ENCODE results near the gene KLHL29. TPM values are rescaled to one million over a fixed set of nuclear protein-coding genes. Genes with fewer than 3 reads are reported as not detected.

Gene KLHL29
- total RNA-seq, 1 donor from 2014 or later, result 5.0 TPM

DNA sequence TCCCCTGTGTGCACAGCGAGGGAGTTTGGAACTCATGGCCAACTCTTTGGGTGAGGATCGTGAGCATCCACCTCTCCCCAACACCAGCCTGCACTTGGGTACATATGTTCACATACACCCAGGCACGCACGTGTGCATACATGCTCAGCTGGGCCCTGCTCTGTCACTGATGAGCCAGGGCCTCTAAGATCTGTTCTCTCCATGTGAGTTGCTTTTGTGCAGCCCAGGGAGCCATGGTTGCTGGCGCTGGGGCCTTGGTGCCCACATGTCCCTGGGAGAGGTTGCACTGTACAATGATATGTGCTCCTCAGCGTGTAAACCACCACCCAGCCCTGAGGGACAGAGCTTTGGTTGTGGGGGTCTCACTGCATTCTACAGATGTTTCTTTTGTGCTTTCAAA lies 44.1 kb downstream of the KLHL29 start:
- H3K36me3 Mint-ChIP-seq (ENCODE audit: unreplicated experiment), result no peaks in the 10 kb centered on the region
- H3K4me1 Mint-ChIP-seq (ENCODE audit: unreplicated experiment), result peaks cover 20% of the 10 kb centered on the region
- no peak overlapping the region for H3K4me3 Mint-ChIP-seq (ENCODE audit: unreplicated experiment)
- H3K9me3 Mint-ChIP-seq (ENCODE audit: unreplicated experiment), result no peaks in the 10 kb centered on the region
- H3K27me3 Mint-ChIP-seq (ENCODE audit: unreplicated experiment), result peaks cover 7% of the 10 kb centered on the region
- peak; percentile 53 for DNase-seq (ENCODE audit: extremely low spot score, unreplicated experiment)
- H3K27ac Mint-ChIP-seq (ENCODE audit: unreplicated experiment), result no peak overlapping the region
- TF ChIP-seq, protein P1, sequence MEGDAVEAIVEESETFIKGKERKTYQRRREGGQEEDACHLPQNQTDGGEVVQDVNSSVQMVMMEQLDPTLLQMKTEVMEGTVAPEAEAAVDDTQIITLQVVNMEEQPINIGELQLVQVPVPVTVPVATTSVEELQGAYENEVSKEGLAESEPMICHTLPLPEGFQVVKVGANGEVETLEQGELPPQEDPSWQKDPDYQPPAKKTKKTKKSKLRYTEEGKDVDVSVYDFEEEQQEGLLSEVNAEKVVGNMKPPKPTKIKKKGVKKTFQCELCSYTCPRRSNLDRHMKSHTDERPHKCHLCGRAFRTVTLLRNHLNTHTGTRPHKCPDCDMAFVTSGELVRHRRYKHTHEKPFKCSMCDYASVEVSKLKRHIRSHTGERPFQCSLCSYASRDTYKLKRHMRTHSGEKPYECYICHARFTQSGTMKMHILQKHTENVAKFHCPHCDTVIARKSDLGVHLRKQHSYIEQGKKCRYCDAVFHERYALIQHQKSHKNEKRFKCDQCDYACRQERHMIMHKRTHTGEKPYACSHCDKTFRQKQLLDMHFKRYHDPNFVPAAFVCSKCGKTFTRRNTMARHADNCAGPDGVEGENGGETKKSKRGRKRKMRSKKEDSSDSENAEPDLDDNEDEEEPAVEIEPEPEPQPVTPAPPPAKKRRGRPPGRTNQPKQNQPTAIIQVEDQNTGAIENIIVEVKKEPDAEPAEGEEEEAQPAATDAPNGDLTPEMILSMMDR (IDR thresholded peaks at IDR 0.05), result no peak

DNA sequence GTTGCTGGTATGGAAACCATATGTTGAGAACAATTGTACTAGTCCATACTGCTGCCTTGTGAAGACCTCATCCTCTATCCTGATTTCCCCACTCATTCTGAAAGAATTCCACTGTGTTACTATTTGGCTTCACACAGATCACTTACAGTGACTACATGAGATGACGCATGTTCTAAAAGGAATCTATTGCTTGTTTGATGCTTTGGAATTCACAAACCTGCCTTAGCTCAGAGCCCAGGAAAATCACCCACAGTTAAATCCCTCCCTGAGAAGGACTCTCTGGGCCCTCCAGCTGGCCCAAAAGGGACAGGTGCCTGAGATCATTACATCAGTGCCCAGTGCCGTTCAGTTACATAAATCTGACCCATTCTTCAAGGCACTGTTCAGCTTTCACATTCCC lies 45.3 kb downstream of the KLHL29 start:
- DNase-seq (ENCODE audit: extremely low spot score, unreplicated experiment), result no peak
- H3K4me3 Mint-ChIP-seq (ENCODE audit: unreplicated experiment), result no peak overlapping the region
- H3K9me3 Mint-ChIP-seq (ENCODE audit: unreplicated experiment), result no peaks in the 10 kb centered on the region
- H3K4me1 Mint-ChIP-seq (ENCODE audit: unreplicated experiment), result peaks cover 28% of the 10 kb centered on the region
- TF ChIP-seq, protein P1 (IDR thresholded peaks at IDR 0.05), result no peak
- no peaks in the 10 kb centered on the region for H3K36me3 Mint-ChIP-seq (ENCODE audit: unreplicated experiment)
- H3K27me3 Mint-ChIP-seq (ENCODE audit: unreplicated experiment), result peaks cover 7% of the 10 kb centered on the region
- H3K27ac Mint-ChIP-seq (ENCODE audit: unreplicated experiment), result no peak overlapping the region

DNA sequence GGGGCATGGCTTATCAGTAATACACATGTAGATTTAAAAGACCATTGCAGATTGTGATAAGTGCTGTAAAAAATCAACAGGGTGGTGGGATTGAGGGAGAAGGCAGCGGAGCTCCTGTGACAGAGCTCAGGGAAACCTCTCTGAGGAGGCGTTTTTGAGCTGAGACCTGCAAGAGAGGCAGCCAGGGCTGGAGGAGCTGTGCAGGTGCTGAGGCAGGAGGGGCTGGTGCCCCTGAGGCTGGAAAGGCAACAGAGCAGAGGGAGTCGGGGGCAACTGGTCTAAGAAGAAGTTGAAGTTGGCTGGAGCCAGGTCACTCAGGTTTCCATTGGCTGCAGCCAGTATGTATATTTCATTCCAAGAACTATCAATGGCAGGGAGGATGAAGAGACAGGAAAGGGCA lies 47.6 kb downstream of the KLHL29 start:
- Mint-ChIP-seq H3K36me3 (ENCODE audit: unreplicated experiment) (no peaks in the 10 kb centered on the region), H3K4me1 (ENCODE audit: unreplicated experiment) (peaks cover 15% of the 10 kb centered on the region), H3K27me3 (ENCODE audit: unreplicated experiment) (peaks cover 7% of the 10 kb centered on the region), H3K27ac (ENCODE audit: unreplicated experiment) (no peak overlapping the region), H3K4me3 (ENCODE audit: unreplicated experiment) (no peak overlapping the region), H3K9me3 (ENCODE audit: unreplicated experiment) (no peaks in the 10 kb centered on the region)
- TF ChIP-seq, protein P1 (IDR thresholded peaks at IDR 0.05), result no peak
- peak; percentile 76 for DNase-seq (ENCODE audit: extremely low spot score, unreplicated experiment)

DNA sequence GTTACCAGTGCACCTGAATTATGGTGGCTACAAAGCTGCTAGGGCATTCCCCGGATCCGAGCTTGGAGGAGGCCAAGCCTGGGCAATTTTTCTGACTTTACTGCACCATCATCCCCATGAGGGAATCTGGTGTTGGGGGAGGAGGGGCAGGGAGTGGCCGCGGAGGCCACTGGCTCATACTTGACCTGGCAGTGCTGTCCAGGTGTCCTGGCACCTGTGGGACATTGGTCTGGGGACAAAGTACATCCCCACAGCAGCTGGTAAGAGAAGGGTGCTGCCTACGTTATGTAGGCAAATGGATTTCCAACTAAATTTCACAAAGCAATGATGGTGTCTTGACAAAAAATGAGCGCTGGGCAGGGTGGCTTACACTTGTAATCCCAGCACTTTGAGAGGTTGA lies 48.3 kb downstream of the KLHL29 start:
- Mint-ChIP-seq H3K9me3 (ENCODE audit: unreplicated experiment) (no peaks in the 10 kb centered on the region), H3K36me3 (ENCODE audit: unreplicated experiment) (no peaks in the 10 kb centered on the region), H3K4me1 (ENCODE audit: unreplicated experiment) (peaks cover 15% of the 10 kb centered on the region), H3K27ac (ENCODE audit: unreplicated experiment) (no peak overlapping the region), H3K27me3 (ENCODE audit: unreplicated experiment) (peaks cover 7% of the 10 kb centered on the region), H3K4me3 (ENCODE audit: unreplicated experiment) (no peak overlapping the region)
- peak; percentile 64 for DNase-seq (ENCODE audit: extremely low spot score, unreplicated experiment)
- TF ChIP-seq, protein P1 (IDR thresholded peaks at IDR 0.05), result no peak

DNA sequence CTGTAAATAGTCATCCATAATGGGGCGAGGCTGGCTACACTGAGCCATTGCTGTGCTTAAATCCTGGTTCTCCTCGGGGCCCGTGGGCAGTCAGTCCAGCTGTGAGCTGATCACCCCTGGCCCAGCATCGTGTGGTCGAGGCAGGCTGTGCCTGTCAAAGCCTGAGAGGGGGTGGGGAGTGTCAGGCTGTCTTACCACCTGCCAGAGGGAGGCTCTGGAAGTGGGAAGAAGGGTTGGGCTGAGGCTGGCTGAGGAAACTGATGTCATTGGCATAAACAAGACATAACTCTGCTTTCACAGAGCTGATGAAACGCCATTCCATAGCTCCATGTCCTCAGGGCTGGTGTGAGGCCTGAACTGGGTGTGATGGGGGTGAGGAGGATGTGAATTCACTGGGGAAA lies 49.7 kb downstream of the KLHL29 start:
- Mint-ChIP-seq H3K4me3 (ENCODE audit: unreplicated experiment) (no peak overlapping the region), H3K36me3 (ENCODE audit: unreplicated experiment) (no peaks in the 10 kb centered on the region), H3K27ac (ENCODE audit: unreplicated experiment) (no peak overlapping the region), H3K4me1 (ENCODE audit: unreplicated experiment) (peaks cover 15% of the 10 kb centered on the region), H3K9me3 (ENCODE audit: unreplicated experiment) (no peaks in the 10 kb centered on the region), H3K27me3 (ENCODE audit: unreplicated experiment) (peaks cover 7% of the 10 kb centered on the region)
- TF ChIP-seq, protein P1 (IDR thresholded peaks at IDR 0.05), result no peak
- peak; percentile 30 for DNase-seq (ENCODE audit: extremely low spot score, unreplicated experiment)
